Hair follicle dermal papilla cell (primary cell): ENCODE measurements around the gene SERPINB8. TPM values are rescaled to one million over a fixed set of nuclear protein-coding genes. Genes with fewer than 3 reads are reported as not detected.

Experiments used
- total RNA-seq: library from RNA; depleted of rRNA; stranded (reverse); fragments of >200 nt; gene quantifications from 2 replicates; pipeline ENCODE4 v1.2.3, GENCODE V29; 2012

The SERPINB8 gene, protein sequence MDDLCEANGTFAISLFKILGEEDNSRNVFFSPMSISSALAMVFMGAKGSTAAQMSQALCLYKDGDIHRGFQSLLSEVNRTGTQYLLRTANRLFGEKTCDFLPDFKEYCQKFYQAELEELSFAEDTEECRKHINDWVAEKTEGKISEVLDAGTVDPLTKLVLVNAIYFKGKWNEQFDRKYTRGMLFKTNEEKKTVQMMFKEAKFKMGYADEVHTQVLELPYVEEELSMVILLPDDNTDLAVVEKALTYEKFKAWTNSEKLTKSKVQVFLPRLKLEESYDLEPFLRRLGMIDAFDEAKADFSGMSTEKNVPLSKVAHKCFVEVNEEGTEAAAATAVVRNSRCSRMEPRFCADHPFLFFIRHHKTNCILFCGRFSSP
- total RNA-seq, result 25.1 and 28.1 TPM in 2 replicates

DNA sequence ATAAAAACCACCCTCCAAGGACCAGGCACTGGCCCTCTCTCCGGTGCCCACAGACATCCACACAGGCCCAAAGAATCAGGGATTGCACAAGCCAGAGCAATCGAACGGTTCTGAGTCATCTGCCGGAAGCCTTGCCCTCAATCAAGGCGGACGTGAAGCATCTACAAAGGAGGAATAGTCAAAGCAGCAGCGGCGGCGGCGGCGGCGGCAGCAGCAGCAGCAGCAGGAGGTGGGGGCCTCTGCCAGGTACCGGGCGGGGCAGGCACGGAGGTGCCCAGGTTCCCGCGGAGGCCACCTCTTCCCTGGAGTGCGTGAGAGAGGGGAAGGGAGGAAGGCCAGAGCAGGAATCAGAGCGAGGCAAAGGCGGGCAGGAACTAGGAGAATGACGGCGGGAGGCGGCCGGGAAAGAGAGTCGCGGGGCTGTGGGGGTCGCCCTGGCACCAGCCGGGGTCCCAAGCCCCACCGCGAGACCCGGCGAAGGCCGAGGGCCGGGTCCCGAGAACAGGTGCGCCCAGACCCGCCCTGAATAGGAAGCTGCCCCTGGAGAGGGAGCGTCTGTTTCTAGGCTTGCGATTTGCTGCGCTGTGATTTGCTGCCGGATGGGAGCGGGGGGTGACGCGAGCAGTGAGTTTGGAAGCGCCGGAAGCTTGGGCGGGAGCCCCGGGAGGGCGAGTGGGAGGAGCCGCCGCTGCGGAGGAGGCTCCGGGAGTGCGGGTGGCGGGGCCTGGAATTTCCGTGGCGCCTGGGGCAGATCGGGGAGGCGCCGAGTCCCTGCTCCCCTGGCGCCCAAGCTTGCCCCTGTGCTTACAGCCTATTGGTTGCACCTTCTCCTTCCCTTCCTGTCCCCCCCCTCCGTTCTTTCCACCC is at the start of gene SERPINB8:
SERPINB8 (plus strand) TSS at position 140 of the 867 bp plus-strand sequence. CDS start 8,228 bp downstream, outside the sequence.

DNA sequence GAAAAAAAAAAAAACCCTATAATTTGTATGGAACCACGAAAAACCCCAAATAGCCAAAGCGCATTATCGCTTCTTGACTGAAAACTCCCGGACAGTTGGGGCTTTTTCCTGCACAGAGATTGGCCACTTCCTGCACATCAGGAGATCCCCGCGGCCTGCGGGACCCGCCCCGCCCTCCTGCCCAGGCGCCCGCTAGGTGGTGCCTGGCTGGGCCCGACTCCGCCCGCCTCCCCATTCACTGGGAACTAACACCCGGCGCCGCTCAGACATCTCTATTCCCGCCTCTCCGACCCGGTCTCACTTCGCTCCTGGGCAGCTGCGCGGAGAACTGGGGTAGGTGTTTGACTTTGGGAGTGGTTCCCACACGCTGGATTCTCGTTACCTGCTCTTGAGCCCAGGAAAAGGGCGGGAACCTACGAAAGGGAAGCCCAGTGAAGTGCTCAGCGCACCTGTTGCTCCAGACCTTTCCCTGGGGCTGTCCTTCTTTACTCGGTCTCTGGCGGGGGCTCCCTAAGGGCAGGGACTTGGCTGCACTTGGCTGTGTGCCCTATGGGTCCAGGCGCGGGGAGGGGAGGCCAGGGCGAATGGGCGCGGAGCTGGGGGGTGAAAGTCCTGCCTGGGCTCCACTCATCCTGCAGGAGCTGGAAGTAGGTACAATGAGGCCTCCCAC is 20.7 kb upstream of the SERPINB8 start, which contains the start of gene HMSD:
HMSD (plus strand) TSS at position 234 of the 670 bp plus-strand sequence. CDS start 4,155 bp downstream, outside the sequence.

Other genes with a start within 250 kb of the SERPINB8 start
- gene SERPINB7, start 194.7 kb upstream of the SERPINB8 start, total RNA-seq, result 19.6 and 24.3 TPM in 2 replicates
- 18.2 and 19.6 TPM in 2 replicates for gene SERPINB2, start 82.4 kb upstream of the SERPINB8 start, total RNA-seq
- 0.16 TPM in 1 of 2 replicates, not detected in the other for gene SERPINB10, start 62.1 kb upstream of the SERPINB8 start, total RNA-seq
- 0.49 and 1.5 TPM in 2 replicates for gene HMSD, start 20.8 kb upstream of the SERPINB8 start, total RNA-seq
- not detected in 2 replicates for gene LINC00305, start 179.0 kb downstream of the SERPINB8 start, total RNA-seq